ENCODE results near the gene ABLIM2.
A peak's percentile ranks its signal among the peaks of the same experiment; 100 is the strongest.

The ABLIM2 gene

DNA sequence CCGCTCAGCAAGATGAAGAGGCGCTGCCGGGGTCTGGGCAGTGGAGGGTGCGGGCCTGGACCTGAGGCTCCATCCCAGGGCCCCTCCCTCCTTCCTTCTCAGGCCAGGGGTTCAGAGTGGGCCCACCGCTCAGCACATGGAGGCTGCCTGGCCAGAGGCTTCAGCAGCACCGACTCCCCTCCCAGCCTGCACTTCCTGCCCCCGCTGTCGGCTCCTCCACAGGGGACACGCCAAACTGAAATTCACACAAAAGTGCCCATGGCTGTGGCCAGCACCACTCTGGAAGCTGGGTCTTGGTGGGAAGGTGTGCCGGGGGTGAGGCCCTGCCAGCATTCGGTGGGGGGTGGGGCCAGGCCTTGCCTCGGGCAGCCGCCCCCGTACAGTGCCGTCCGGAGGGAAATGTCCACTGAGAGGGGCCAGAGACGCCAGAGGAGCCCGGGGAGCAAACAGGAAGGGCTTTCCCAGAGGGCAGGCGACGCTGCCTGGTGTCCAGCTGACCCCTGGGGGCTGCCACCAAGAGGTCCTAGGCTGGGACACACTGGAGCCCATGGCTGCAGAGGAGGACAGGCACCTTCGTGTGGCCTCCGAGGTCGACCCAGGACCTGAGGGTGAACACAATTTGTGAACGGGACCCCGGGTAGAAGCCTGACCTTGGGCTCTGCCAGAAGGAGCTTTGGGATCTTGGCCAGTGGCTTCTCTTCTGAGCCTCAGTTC, 134.4 kb downstream of the ABLIM2 start:
- peaks cover 1% of the 10 kb centered on the region for H3K4me1 ChIP-seq (ENCODE audit: control insufficient read depth, low read depth, low read length)
- H3K79me1 ChIP-seq (ENCODE audit: low read length): no peaks in the 10 kb centered on the region
- H3K79me2 ChIP-seq (ENCODE audit: control insufficient read depth, insufficient read depth, low read length): no peaks in the 10 kb centered on the region
- H4K8ac ChIP-seq (ENCODE audit: low read depth, low read length): no peak overlapping the region
- no peak overlapping the region for H3K4me3 ChIP-seq (ENCODE audit: low read length)
- H3K27me3 ChIP-seq (ENCODE audit: insufficient read depth, low read length, poor library complexity): no peaks in the 10 kb centered on the region
- no peaks in the 10 kb centered on the region for H3K36me3 ChIP-seq (ENCODE audit: control insufficient read depth, insufficient read depth, low read length)
- H3K4ac ChIP-seq (ENCODE audit: low read depth, low read length): no peak overlapping the region
- DNase-seq: no peak
- no peak overlapping the region for H2BK15ac ChIP-seq (replicated peaks; ENCODE audit: low read depth)
- no peak overlapping the region for H3K9ac ChIP-seq (ENCODE audit: low read length)
- no peak overlapping the region for H3K18ac ChIP-seq (ENCODE audit: low read length)
- no peak overlapping the region for H3K23ac ChIP-seq (ENCODE audit: low read length)
- no peak overlapping the region for H2AK5ac ChIP-seq (ENCODE audit: low read length)
- no peak overlapping the region for H4K5ac ChIP-seq (ENCODE audit: low read length)
- H3K56ac ChIP-seq (ENCODE audit: low read length): no peak overlapping the region
- no peak overlapping the region for H2BK120ac ChIP-seq (ENCODE audit: low read depth, low read length)
- no peak overlapping the region for H2BK5ac ChIP-seq (ENCODE audit: low read length)
- WGBS (ENCODE audit: extremely low coverage, insufficient coverage, low lambda C conversion rate): no CpG with 5 or more reads among the region's 25 CpGs
- no peak overlapping the region for H3K4me2 ChIP-seq (ENCODE audit: low read length)
- H3K27ac ChIP-seq (ENCODE audit: low read depth, low read length): no peak overlapping the region

DNA sequence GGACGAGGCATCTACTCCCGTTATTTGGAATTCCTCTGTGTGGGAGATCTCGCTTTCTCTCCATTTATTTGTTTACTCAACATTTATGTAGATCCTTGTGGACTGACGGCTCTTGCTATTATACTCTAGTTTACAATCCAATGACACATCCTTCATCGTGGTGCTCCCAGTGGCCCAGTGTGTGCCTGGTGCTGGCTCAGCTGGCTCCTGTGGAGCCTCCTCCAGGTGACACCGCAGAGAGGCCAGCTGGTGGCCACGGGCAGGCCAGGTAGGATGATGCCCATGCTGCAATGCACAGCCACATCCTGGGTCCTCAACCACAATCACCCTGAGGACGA, 134.9 kb downstream of the ABLIM2 start:
- Histone ChIP-seq H3K27ac (ENCODE audit: low read depth, low read length) (no peak overlapping the region), H3K9ac (ENCODE audit: low read length) (no peak overlapping the region), H3K79me2 (ENCODE audit: control insufficient read depth, insufficient read depth, low read length) (no peaks in the 10 kb centered on the region), H2AK5ac (ENCODE audit: low read length) (no peak overlapping the region), H3K23ac (ENCODE audit: low read length) (no peak overlapping the region), H3K27me3 (ENCODE audit: insufficient read depth, low read length, poor library complexity) (no peaks in the 10 kb centered on the region), H4K5ac (ENCODE audit: low read length) (no peak overlapping the region), H2BK120ac (ENCODE audit: low read depth, low read length) (no peak overlapping the region), H4K8ac (ENCODE audit: low read depth, low read length) (no peak overlapping the region), H3K4me1 (ENCODE audit: control insufficient read depth, low read depth, low read length) (peaks cover 1% of the 10 kb centered on the region), H3K4ac (ENCODE audit: low read depth, low read length) (no peak overlapping the region), H3K36me3 (ENCODE audit: control insufficient read depth, insufficient read depth, low read length) (no peaks in the 10 kb centered on the region), H2BK15ac (replicated peaks; ENCODE audit: low read depth) (no peak overlapping the region), H3K79me1 (ENCODE audit: low read length) (no peaks in the 10 kb centered on the region), H3K56ac (ENCODE audit: low read length) (no peak overlapping the region), H3K18ac (ENCODE audit: low read length) (no peak overlapping the region), H3K4me2 (ENCODE audit: low read length) (no peak overlapping the region), H3K4me3 (ENCODE audit: low read length) (no peak overlapping the region), H2BK5ac (ENCODE audit: low read length) (no peak overlapping the region)
- no peak for DNase-seq
- no CpG with 5 or more reads among the region's 8 CpGs for WGBS (ENCODE audit: extremely low coverage, insufficient coverage, low lambda C conversion rate)

DNA sequence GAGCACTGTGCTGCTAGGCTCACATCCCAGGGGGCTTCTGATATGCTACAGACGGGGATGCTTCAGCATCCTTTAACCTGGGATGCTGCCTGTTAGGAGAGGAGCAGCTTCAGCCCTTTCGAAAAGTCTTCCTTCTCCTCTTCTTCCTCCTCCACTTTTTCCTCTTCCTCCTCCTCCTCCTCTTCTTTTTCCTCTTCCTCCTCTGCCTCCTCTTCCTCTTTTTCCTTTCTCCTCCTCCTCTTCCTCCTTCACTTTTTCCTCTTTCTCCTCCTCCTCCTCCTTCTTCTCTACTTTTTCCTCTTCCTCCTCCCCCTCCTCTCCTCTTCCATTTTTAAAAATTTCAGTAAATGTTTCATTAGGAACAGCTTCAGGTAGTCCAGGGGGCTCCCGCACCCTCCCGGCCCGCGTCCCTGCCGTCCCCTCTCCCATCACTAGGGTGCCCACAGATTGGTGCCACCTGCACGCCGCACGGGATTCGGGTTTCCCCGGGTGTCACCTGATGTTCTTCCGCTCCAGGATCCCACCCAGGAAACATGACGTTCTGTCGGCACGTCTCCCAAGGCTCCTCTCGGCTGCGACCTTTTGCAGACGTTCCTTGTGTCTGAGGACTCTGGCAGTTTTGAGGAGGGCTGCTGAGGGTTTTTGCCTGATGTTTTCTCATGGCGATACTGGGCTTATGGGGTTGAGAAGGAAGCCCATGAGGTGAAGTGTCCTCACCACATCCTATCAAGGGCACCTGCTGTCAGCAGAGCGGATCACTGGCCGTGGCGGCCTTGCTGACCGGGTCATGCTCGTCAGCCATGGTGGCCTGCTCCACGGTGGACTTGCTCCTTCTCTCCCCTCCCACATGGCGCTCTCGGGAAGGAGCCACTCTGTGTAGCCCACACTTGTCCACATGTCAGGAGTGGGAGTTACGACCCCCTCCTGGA, 135.6 kb downstream of the ABLIM2 start:
- no peak overlapping the region for H4K8ac ChIP-seq (ENCODE audit: low read depth, low read length)
- peaks cover 1% of the 10 kb centered on the region for H3K4me1 ChIP-seq (ENCODE audit: control insufficient read depth, low read depth, low read length)
- H3K27ac ChIP-seq (ENCODE audit: low read depth, low read length): no peak overlapping the region
- H3K79me1 ChIP-seq (ENCODE audit: low read length): no peaks in the 10 kb centered on the region
- no peak overlapping the region for H3K4ac ChIP-seq (ENCODE audit: low read depth, low read length)
- no peak overlapping the region for H2BK15ac ChIP-seq (replicated peaks; ENCODE audit: low read depth)
- H4K5ac ChIP-seq (ENCODE audit: low read length): no peak overlapping the region
- no peaks in the 10 kb centered on the region for H3K36me3 ChIP-seq (ENCODE audit: control insufficient read depth, insufficient read depth, low read length)
- no peaks in the 10 kb centered on the region for H3K27me3 ChIP-seq (ENCODE audit: insufficient read depth, low read length, poor library complexity)
- no peak overlapping the region for H2BK5ac ChIP-seq (ENCODE audit: low read length)
- WGBS (ENCODE audit: extremely low coverage, insufficient coverage, low lambda C conversion rate): no CpG with 5 or more reads among the region's 29 CpGs
- H3K79me2 ChIP-seq (ENCODE audit: control insufficient read depth, insufficient read depth, low read length): no peaks in the 10 kb centered on the region
- no peak overlapping the region for H3K23ac ChIP-seq (ENCODE audit: low read length)
- H3K9ac ChIP-seq (ENCODE audit: low read length): no peak overlapping the region
- no peak for DNase-seq
- no peak overlapping the region for H3K56ac ChIP-seq (ENCODE audit: low read length)
- H2AK5ac ChIP-seq (ENCODE audit: low read length): no peak overlapping the region
- H3K4me2 ChIP-seq (ENCODE audit: low read length): no peak overlapping the region
- no peak overlapping the region for H2BK120ac ChIP-seq (ENCODE audit: low read depth, low read length)
- H3K18ac ChIP-seq (ENCODE audit: low read length): no peak overlapping the region
- no peak overlapping the region for H3K4me3 ChIP-seq (ENCODE audit: low read length)

DNA sequence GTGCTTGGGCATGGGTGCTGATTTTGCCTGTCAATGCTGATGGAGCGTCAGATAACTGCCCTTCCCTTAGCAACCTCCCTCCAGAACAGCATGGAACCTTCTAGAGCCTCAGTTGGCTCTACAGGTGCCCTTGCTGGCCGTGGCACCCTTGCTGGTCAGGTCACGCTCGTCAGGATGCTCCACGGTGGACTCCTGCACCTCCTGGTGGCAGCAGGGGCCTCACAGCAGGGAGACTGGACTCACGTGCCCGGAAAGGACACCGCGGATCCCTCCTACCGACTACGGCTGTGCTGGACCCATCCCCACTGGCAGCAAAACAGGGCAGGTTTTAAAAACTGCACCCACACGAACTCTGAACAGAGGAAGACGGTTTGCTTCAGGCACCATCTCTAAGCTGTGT, 136.8 kb downstream of the ABLIM2 start:
- Histone ChIP-seq H2BK5ac (ENCODE audit: low read length) (no peak overlapping the region), H3K18ac (ENCODE audit: low read length) (no peak overlapping the region), H2AK5ac (ENCODE audit: low read length) (no peak overlapping the region), H3K4me1 (ENCODE audit: control insufficient read depth, low read depth, low read length) (peaks cover 1% of the 10 kb centered on the region), H3K36me3 (ENCODE audit: control insufficient read depth, insufficient read depth, low read length) (no peaks in the 10 kb centered on the region), H3K4me3 (ENCODE audit: low read length) (no peak overlapping the region), H4K5ac (ENCODE audit: low read length) (no peak overlapping the region), H2BK120ac (ENCODE audit: low read depth, low read length) (no peak overlapping the region), H2BK15ac (replicated peaks; ENCODE audit: low read depth) (no peak overlapping the region), H3K23ac (ENCODE audit: low read length) (no peak overlapping the region), H4K8ac (ENCODE audit: low read depth, low read length) (no peak overlapping the region), H3K27ac (ENCODE audit: low read depth, low read length) (no peak overlapping the region), H3K27me3 (ENCODE audit: insufficient read depth, low read length, poor library complexity) (no peaks in the 10 kb centered on the region), H3K4ac (ENCODE audit: low read depth, low read length) (no peak overlapping the region), H3K9ac (ENCODE audit: low read length) (no peak overlapping the region), H3K79me2 (ENCODE audit: control insufficient read depth, insufficient read depth, low read length) (no peaks in the 10 kb centered on the region), H3K56ac (ENCODE audit: low read length) (no peak overlapping the region), H3K4me2 (ENCODE audit: low read length) (no peak overlapping the region), H3K79me1 (ENCODE audit: low read length) (no peaks in the 10 kb centered on the region)
- no peak for DNase-seq
- no CpG with 5 or more reads among the region's 13 CpGs for WGBS (ENCODE audit: extremely low coverage, insufficient coverage, low lambda C conversion rate)

DNA sequence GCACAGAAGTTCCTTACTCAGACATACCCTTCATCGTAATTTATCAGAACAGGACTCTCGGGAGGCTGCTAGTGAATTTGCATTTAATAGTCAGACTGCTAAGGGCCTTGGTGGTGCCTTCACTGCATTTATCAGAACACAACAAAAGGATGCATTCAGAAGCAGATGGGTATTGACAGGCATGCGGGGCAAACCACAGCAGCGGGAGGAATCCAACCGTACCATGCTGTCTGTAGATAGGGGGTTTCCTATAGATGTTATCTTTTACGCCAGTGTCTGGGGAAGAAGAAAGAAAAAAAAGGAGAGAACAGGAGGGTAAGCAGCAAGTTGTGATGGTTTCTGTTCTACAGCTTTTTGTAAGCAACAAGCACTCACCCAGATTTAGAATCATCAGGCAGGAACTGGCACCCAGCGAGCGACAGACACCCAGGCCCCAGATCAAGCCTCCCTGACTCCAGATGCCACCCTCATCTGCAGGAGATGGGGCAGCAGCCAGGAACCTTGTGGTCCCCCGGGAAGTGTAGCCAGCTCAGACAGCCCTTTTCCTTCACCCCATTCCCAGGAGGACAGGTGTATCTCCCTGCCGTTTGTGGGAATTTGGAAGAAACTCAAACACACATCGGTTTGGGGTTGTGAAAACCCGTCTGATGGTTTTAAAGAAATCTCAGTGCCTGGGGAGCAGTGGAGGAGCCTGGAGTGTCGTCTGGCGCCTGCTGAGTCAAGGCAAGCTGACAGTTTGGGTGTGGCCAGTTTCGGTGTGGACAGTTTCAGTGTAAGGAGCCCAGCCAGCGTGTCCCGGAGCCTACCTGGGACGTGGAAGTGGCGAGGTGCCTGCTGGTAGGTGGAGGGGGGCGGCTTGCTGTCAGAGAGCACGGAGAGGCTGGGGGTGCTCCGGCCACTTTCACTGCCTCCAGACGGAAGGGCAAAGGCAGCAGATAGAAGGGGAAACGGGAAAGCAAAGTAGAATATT, 138.9 kb downstream of the ABLIM2 start:
- Histone ChIP-seq H3K79me2 (ENCODE audit: control insufficient read depth, insufficient read depth, low read length) (no peaks in the 10 kb centered on the region), H4K5ac (ENCODE audit: low read length) (no peak overlapping the region), H2BK120ac (ENCODE audit: low read depth, low read length) (no peak overlapping the region), H3K4ac (ENCODE audit: low read depth, low read length) (no peak overlapping the region), H3K4me3 (ENCODE audit: low read length) (no peak overlapping the region), H3K4me1 (ENCODE audit: control insufficient read depth, low read depth, low read length) (peaks cover 1% of the 10 kb centered on the region), H3K4me2 (ENCODE audit: low read length) (no peak overlapping the region), H2AK5ac (ENCODE audit: low read length) (no peak overlapping the region), H2BK15ac (replicated peaks; ENCODE audit: low read depth) (no peak overlapping the region), H3K36me3 (ENCODE audit: control insufficient read depth, insufficient read depth, low read length) (no peaks in the 10 kb centered on the region), H3K18ac (ENCODE audit: low read length) (peak overlapping the region; percentile 29), H4K8ac (ENCODE audit: low read depth, low read length) (no peak overlapping the region), H2BK5ac (ENCODE audit: low read length) (no peak overlapping the region), H3K79me1 (ENCODE audit: low read length) (no peaks in the 10 kb centered on the region), H3K23ac (ENCODE audit: low read length) (no peak overlapping the region), H3K9ac (ENCODE audit: low read length) (no peak overlapping the region), H3K27me3 (ENCODE audit: insufficient read depth, low read length, poor library complexity) (no peaks in the 10 kb centered on the region), H3K27ac (ENCODE audit: low read depth, low read length) (no peak overlapping the region), H3K56ac (ENCODE audit: low read length) (peak overlapping the region; percentile 19)
- peak; percentile 78 for DNase-seq
- WGBS (ENCODE audit: extremely low coverage, insufficient coverage, low lambda C conversion rate): no CpG with 5 or more reads among the region's 24 CpGs

Measured in mesendoderm (in vitro differentiated cells).